HG03060 (cell line): ENCODE measurements around the gene ADD3.
"Not testable (repeated sequence)": the region's sequence is repeated elsewhere in the genome, so short reads cannot be mapped to it uniquely, and the experiment has no call there.

Experiments used
- ATAC-seq: cut with Tn5 transposase; IDR thresholded peaks from one replicate; pipeline ENCODE4 v1.9.1; 2021; ENCODE audit warnings: low read depth, moderate number of reproducible peaks; ENCODE audit not compliant: unreplicated experiment

The ADD3 gene

DNA sequence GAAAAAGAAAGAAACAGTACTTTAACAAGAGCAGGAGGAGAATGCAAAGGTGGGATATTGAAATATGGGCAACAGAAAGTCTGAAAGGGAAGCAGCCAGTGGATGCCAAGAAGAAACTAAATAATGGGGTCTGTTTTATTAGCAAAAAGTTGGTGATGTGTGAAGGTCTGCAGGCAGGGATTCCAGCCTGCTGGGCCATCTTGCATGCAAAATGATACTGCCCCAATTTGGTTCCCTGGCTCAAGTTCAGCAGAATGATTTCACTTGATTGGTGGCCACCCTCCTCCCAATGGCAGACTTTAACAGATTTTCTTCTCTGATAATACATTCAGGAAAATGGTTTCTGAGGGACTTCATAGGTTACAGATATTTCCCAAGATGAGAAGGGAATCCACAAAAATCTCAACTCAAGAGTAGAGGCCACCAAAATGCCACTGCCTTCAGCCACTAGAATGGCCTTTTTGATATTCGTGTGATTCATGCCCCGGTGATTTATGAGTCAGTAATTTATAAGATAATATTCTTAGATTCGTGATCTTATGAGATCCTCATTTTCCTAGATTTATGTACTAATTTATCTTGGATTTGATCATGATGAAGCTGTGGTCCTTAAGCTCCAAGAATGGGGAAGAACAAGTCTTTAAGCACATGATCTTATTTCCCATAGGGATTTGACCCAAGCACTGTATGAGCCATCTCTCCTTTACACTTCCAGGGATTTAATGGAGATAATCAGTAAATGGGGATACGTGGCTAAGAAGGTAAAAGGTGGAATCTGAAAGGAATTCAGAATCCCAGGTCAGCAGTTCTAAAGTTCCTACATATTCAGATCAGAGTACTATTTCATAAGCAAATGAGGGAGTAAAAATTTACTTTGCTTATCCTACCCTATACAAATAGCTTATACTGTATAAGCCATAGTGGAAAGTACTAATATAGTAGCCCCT, 32.3 kb upstream of the ADD3 start:
- ATAC-seq = no peak

DNA sequence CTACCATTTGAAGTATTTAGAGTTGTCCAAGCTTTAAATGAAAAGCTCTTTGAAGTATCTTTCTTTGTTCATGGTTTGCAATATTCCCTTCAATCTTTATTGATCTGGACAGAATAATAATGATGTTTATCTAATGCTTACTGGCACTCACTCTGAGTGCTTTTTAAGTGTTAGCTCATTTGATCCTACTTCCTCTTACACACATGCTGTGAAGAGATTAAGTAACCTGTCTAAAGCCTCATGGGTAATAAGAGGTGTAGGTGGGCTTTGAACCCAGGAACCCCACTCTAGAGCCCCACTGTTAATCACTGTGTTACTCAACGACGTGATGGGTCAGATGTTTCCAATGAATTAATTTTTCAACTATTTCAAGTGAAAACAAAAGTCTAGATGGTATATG, 31.1 kb upstream of the ADD3 start:
- no peak for ATAC-seq

DNA sequence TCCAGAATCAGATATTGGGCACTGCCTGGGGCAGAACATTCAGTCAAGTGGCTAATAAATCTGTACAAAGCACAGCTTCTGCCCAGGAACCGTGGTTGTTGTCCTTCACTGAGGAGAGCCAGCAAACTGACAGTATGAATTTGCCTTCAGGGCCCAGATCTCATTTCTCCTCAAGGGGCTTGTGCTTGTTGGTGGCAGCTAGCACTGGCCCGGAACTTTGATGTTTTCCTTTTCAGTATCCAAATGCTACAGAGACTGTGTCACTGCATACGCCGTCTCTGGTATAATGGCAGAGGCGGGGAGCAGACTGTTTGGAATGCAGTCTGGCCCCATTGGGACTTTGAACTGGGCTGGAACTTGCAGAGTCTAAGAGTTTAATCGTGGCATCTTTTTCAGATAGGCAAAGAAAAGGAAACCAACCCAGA, 30.4 kb upstream of the ADD3 start:
- ATAC-seq = no peak

DNA sequence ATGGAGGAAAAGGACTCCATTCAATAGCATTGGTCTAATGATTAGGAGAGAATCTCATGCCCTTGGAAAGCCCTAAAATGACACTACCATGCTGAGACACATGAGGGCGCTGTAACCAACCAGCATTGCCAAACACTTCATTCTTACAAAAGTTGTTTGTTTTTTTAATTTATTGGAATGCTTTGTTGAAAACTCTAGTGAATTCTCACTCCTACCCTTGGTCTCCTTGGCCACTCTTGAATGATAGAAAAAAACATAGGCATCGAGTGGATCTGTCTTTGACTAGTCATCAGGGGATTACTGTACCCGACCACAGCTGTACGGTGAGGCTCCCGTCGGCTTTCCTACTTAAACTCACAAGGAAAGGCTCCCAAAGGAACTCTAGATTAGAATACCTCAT, 29.3 kb upstream of the ADD3 start:
- ATAC-seq = no peak

DNA sequence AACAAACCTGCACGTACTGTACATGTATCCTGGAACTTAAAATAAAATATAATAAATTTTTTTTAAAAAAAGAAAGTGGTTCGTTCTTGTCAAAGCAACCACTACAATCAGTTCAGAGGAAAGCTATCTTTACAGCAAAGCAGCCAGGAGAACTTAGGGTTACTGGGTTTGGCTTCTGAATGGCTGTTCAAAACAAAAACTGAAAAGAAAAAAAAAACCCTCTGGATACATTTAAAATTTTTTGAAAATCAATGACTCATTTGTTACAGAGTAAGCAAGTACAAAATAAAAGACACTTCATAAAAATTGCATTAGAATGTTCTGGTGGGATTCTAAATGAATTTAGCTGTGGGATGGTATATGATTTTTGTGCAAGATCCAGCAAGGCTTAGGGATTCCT, 28.6 kb upstream of the ADD3 start:
- ATAC-seq = no peak

DNA sequence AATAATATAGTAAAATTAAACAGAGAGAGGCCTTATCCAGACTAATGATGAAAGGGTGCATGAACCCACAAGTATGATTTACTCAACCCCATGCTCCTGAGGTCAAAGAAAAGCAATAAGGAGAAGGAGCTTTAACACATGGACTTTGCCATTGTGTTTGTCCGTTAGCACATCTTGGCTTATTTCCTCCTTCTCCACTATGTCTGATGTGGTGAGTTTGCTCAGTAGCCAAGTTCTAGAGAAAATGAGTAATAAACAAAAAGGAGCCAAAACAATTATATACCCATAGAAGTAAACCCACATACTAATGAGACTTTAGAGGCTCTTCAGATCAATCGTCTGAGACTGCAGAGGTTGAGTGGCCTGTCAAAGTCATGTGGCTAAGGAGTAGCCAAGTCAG, 26.1 kb upstream of the ADD3 start:
- ATAC-seq = no peak

DNA sequence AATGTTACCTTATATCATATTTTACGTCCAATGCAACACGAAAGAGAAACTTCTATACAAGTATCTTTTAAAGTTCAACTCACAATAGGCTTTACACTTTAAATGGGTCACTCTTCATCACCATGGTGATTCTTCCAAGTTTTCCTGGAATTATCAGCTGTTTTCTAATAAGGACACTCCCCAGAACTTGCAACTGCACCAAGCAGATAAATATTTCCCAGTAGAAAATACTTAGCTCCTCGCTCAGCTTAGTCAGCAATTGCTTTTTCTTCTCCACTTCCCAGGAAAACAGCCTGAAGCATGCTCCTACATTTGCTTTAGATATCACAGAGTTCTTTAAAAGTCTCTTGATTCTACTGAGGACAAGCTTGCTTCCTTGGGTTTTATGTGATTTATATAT, 25.7 kb upstream of the ADD3 start:
- ATAC-seq = no peak

DNA sequence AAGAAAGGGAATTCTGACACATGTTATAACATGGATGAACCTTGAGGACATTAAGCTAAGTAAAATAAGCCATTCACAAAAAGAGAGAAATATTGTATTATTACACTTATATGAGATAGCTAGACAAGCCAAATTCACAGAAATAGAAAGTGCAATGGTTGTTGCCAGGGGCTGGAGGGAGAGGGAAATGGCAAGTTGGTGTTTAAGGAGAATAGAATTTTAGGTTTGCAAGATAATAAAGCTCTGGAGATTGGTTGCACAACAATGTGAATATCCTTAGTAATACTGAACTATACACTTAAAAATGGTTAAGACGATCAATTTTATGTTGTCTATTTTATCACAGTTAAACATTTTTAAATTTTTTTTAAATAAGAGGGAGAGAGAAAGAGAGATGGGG, 25.0 kb upstream of the ADD3 start:
- no peak for ATAC-seq

DNA sequence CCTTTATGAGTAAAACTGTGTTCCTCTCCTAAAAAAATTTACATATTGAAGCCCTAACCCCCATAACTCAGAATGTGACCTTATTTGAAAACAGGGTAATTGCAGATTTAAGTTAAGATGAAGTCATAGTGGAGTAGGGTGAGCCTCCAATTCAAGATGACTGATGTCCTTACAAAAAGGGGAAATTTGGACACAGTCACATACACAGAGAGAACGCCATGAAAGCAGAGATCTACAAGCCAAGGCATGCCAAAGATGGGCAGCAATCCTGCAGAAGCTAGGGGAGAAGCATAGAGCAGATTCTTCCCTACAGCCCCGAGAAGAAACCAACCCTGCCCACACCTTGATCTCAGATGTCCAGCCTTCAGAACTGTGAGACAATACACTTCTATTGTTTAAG, 23.8 kb upstream of the ADD3 start:
- ATAC-seq = no peak

DNA sequence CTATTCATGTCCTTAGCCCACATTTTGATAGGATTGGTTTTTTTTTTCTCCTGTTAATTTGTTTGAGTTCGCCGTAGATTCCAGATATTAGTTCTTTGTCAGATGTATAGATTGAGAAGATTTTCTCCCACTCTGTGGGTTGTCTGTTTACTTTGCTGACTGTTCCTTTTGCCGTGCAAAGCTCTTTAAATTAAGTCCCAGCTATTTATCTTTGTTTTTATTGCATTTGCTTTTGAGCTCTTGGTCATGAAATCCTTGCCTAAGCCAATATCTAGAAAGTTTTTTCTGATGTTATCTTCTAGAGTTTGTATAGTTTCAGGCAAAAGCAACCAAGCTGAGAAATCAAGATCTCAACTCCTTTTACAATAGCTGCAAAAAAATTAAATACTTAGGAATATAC, 22.0 kb upstream of the ADD3 start:
- not testable (repeated sequence) for ATAC-seq

DNA sequence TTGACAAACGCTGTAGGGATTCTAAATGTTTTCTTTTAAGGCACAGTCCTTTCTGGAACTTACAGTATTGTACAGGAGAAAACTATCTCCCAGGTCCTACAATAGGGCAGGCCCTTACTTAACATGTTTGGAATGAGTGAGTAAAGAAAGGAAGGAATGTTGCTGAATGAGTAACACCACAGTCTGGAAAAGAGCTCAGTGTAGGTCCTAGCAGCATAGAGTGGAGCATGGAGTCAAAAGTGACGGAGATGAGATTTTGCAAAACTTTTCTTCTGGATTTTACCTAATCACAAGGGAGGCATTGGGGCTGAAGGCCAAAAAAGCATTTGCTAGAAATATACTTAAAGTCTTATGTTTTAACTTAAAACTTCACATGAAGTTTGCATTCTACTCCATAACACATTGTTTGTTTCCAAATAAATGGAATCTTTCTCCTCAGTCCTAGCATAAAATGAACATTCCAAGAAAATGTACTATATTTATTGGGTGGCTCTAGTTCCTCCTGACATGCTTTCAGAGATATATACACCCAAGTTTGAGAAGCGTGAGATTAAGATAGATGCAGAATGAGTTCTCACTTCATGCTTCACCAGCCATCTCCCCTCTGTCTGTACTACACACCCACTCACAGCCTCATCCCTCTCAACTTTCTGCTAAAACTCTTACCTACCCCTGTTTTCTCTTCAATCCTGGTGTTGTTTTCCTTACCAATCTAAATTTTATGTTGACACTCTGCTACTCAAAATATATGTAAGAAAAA, 20.2 kb upstream of the ADD3 start:
- ATAC-seq = no peak

DNA sequence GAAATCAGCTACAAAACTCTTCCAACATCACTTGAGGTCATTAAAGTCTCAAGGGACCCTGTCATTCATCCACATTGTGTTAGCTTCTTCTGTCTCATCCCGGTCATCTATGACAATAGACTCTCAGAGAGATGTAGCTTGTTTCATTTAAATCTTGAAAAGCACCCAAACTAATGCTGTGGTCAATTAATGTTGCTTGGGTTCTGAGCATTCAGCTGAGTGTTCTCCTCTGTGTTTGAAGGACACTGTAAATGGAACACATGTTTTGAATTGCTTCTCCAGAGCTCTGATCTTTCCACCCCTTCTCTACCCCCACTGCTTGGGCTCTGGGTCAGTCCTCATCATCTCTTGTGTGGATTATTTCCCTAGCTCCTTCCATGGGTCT, 19.6 kb upstream of the ADD3 start:
- ATAC-seq = no peak

DNA sequence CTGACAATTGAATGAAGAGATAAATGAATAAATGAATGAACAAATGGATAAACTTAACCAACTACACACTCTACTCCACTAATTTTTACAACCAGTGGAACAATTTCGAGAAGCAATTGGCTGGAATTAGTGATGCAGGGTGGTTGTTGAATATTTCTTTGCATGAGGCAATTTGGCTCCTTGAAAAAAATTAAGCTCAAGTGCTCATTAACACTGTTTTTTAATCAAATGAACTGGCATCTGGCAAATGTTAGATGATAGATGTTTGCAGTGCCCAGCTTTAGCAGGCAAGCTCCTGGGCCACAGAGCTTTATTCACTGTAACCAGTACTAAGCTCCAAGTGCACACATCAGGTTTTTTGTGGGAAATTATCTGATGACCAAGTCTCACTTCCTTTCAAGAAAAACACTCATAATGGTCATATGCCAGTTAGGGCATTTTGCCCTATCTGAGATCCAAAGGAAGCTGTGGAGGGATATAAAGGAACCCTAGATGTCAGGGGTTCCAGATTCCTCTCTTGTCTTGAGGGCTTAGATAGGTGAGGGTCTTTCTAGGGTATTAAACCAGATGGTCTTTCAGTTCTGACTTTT, 16.4 kb upstream of the ADD3 start:
- ATAC-seq = no peak

DNA sequence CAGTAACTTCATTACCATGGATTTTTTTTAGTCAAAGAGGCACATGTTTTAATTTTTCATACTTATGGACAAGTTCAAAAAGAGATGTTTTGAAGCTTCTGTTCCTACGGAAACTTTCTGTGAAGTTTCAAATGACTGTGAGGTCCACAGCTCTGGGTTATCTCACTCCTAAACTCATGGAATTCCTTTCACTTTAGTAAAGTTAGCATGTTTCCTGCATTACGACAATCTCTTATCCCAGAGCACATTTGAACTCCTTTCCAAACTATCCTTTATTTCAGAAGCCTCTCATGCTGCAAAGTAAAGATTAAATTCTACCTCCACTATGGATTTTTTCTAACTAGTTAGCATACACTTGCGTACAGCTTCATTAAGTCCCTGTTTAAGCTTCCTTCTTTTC, 15.3 kb upstream of the ADD3 start:
- no peak for ATAC-seq

DNA sequence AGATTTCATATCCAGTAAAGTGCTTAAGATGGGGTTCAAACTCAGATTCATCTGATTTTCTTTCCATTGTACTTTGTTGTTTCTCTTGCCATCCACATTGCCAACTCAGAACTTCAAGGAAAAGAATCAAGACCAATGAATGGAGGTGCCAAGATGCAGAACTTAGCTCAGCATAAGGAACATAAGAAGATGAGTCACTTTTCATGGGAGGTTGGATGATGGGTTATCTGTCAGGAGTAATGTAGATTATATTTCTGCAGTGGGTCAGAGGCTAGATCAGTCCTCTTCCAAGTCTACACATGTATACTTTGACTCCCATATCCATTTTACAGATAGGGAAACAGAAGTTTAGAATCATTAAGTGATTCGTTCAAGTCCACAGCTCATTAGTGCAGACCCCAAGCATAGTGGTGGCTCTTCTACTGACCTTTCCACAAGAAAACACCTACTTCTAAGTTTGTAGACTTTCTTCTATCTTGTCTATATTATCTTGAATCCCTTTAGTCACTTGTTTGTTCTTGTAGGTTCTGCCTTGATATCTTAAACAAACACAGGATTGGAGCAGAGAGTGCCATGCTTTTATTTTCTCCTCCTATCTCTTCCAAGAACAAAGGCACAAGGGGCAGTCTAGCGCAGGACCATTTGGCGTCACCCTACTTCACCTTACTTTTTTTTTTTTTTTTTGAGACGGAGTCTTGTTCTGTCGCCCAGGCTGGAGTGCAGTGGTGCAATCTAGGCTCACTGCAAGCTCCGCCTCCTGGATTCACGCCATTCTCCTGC, 14.0 kb upstream of the ADD3 start:
- ATAC-seq = no peak

DNA sequence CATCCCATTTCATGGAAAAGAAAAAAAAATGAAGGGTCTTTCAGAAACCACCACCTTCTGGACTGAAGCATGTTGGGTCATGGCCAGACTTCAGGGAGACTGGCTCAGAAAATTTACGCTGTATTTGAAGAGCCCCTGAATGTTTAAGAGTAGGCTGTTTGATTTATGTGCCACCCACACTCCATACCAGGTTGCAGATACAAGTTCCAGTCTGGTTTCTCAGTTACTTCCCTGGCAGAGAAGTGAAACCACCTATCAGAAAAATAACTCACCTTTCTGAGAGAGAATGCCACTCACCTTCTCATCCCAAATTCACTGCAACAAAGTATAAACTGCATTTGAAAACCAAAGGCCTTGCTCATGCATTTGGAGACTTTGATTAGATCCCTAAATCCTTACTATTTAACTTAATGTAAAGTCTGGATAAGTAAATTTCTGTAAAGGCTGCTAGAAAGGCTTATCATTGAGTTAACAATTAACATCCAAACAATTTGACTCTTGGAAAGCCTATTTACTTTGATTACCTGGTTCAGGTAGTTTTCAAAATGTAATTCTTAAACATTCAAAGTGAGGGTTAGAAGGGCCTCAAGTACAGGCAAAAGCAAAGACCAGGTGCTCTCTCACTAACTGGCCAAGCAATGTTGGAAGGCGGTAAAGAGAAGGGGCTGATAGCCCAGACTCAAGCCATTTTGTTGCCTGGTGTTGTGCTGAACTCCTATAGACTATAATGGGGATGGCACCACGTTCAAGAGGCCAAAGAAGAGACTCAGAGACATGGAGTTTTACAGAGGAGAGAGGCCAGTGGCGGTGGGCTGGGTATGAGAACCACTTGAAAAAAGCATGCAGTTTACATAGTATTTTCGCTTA, 12.8 kb upstream of the ADD3 start:
- no peak for ATAC-seq

DNA sequence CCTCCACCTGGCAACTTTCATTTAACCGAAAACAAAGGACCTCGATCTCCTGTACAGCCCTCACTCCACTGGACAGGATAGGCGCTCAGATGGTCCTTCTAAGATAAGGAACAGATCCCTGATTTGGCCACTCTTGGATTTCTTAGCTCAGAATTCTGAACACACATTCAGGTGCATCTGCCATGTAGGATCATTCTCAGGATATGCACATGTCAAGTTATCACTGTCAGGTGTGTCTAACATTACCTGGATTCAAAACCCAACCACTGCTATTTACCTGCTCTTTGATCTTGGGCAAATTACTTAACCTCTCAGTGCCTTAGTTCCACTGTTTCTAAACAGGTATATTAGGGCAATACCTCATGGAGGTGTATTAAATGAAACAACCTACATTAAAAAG, 12.2 kb upstream of the ADD3 start:
- ATAC-seq = no peak

DNA sequence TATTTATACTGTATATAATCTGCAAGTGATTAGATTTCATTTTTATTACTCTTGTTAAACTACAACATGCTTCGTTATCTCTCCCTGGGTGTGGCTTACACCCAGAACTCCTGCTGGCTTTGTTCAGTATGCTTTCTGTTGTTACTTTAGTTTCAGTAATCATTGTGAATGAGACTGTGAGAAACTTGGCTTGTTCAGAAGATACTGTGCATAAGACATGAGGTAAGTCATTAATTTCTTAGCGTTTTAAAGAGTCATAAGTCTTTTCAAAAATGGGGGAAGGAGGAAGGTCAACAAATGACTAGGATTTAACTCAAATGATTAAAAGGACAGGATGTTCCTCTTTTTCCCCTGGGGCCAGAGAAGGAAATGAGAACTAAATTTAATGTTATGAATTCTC, 11.6 kb upstream of the ADD3 start:
- peak; percentile 62 for ATAC-seq

DNA sequence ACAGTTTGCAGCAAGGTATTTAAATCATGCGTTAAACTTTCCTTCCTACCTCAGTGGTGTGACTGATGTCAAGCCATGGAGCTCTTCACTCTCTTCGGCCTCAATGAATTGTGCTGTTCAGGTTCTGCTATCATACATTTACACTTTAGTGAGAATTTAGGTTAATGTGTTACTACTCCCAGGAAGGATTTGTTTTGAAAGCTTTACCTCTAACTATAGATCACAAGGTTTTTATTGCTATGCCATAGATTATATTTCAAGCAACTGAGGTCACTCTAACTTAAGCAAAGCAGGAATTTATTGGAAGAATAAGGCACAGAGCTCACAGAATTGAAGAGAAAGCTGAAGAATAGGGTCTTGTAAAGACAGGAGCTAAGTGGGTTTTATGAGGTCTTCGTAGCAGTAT, 11.0 kb upstream of the ADD3 start:
- ATAC-seq = no peak

DNA sequence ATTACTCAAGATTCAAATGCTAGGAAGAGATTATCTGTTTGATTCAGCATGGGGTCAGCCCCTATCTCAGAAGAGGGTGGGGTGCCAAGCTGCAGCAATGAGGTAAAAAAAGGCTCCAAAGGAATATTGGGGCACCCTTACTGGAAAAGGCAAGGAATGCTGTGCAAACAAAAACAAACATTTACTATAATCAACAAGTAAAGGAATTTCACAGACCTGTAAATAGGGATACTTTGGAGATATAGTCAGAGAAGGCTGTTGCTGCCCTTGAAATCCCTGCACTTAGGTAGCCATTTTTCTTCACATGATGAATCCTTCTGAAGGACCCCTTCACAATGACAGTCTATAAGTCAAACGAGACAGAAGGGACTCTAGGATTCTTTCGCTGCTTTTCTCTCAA, 10.6 kb upstream of the ADD3 start:
- ATAC-seq = no peak
